HG03103 (cell line): ENCODE measurements around the gene EFCAB3.
"Not testable (repeated sequence)": the region's sequence is repeated elsewhere in the genome, so short reads cannot be mapped to it uniquely, and the experiment has no call there.

ENCODE experiments used
- ATAC-seq: cut with Tn5 transposase; IDR thresholded peaks from one replicate; pipeline ENCODE4 v1.9.1; 2021; ENCODE audit warnings: low read depth; ENCODE audit not compliant: unreplicated experiment

The EFCAB3 gene

DNA sequence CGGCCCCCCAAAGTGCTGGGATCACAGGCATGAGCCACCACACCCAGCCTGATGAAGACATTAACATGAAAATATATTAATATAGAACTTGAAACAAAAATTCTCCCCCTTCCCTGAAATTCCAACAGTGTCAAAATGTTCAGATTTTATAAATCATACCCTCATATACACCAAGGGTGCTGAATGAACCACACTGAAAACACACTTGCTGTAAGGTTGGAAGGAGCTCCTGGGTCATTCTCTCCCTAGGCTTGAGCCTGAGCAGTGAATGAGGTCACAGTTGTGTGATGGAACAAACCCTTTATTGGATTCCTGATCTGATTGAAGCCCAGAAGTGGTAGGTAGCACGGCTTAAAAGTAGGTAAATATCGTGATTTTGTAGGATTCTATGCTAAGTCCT is at the start of gene EFCAB3:
TSS of gene EFCAB3 (plus strand) at position 301 of the 400 bp plus-strand sequence. CDS start 2,427 bp downstream, outside the sequence.
- ATAC-seq = no peak

DNA sequence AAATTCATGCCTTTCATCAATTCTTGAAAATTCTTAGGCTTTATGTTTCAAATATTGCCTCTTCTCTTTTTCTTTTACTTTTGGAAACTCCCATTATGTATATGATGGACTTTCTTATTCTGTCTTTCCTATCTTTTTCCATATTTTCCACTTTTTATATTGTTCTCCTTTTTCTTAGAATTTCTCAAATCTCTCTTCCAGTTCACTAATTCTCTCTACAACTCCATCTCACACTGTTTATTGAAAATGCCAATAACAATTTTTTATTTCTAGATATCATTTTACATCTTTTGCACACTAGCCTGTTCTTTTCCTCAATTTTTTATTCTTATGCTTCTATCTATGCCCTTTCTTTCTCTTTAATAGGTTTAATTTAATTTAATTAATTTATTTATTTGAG is 43.8 kb upstream of the EFCAB3 start:
- no peak for ATAC-seq

DNA sequence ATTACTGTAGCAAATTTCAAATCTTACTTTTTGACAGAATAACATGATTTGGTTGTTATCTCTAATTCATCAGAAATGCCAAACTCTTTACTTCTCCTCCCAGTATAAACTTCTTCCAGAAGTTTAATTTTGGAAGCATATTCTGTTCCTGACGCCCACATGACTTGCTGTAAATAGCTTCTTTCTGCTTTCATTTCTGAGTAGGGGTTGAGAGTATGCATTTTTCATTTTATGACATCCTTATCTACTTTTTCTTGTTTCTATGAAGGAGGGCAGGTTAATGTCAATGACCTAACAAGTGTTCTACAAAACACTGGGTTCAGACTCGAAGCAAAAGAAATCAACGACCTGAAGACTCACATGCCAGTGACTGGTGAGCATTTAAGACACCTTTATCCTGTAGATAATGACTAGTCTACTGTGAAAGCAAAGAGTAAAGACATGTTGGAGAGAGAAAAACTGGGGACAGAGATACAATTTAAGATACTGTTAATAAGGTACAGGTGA is 36.5 kb upstream of the EFCAB3 start:
- ATAC-seq = no peak

DNA sequence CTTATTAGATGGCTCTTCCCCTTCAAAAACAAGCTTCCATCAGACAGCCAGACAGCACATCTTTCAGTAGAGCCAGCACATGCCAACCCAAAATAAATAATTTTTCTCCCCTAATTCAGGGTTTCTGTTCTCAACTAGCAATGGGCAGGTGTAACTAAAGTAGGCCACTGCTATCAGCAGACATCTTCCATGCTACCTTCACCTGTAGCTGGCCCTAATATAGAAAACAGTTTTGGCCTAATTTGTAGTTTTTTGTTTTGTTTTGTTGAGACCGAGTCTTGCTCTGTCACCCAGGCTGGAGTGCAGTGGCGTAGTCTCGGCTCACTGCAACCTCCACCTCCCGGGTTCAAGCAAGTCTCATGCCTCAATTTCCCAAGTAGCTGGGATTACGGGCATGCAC is 29.2 kb upstream of the EFCAB3 start:
- no peak for ATAC-seq

DNA sequence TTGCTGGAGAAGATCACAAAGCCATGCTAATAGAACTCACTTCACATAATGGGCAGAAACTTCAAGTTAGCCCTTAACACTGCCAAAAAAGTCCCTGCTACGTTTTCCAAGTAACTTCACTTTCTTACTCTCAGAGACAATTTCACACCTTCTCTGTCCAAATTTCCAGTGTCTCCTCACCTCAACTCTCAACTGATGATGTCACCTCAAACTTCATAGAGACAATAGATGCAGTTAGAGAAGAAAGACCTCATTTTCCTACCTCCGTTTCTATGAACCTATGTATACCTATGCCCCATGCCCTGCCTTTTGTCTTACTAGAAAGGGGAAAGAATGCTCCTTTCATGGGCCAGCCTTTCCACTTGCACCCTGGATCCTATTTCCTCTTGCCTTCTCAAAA is 14.2 kb upstream of the EFCAB3 start:
- ATAC-seq = no peak

DNA sequence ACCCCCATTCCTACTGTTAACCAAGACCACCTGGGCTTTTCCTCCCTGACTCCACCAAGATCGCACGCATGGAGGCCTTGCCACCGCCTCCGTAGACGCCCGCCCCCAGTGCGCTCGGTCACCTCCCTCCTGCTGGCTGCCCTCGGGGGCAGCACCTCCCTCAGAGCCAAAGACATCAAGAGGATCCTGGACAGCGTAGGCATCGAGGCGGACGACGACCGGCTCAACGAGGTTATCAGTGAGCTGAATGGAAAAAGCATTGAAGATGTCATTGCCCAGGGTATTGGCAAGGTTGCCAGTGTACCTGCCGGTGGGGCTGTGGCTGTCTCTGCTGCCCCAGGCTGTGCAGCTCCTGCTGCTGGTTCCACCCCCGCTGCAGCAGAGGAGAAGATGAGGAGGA is 1.2 kb downstream of the EFCAB3 start:
- ATAC-seq = no peak

DNA sequence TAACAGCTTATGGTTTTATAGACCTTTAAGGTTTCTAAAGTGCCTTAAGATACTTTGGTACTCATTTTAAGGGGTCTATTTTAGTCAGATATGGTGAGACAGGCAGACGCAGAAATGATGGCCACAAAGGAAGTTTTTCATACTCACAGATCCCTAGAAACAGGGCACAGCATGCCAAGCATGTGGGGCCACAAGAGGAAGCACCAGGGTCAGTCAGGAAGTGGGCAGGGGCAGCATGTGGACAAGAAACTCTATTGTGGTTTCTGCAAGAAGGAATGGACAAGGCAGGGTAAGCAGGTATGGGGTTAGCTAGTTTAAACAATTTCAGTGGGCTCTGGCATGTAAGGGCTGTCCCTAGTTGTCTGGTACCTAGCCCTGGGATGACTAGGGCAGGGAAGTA is 8.5 kb downstream of the EFCAB3 start:
- ATAC-seq = no peak

DNA sequence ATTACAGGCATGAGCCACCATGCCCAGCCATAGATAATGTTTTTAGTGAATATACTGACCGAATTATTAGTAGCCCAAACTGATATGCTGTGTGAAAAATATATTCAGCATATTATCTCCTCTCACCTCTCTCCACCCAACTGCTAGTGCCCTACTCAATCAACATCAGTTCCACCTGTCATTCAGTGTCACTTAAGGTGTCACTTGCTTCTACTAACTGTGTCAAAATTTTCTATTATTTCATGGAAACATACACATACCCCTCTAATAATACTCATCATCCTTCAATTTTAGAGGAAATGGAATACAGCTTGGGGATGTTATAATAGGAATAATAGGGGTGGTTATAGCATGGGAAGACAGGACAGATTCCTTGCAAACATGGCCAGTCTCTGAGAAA is 12.6 kb downstream of the EFCAB3 start:
- no peak for ATAC-seq

DNA sequence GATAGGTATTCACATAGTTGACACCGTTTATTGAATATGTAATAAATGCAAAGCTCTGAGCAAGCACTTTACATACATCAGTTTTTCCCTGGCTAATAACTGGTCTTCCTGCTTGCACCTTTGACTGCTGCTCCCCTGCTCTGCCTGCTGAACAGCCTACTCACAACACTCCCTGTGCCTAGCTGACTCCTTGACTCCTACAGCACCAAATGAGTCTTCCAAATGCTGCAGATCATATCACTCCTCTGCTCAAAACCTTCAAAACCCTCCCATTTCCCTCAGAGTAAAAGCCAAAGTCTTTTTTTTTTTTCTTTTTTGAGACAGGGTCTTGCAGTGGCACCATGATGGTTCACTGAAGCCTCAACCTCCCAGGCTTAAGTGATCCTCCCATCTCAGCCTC is 18.5 kb downstream of the EFCAB3 start:
- no peak for ATAC-seq

DNA sequence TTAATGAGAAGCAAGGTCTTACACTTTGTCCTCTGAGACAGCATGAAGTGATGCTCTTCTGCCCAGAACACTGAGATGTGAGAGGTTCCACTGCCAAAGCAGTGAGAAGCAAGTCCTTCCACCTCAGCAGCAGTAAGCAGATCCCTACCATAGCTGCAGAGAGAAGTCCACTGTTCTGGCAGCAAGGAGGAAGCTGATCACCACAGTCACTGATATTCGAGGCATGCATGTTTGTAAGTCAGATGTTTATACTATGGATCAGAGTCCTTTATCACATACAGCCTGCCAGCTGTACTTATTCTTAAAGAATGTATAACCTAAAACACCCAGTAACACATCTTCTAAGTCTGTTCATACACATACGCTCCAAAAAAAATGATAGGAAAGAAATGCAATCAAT is 25.1 kb downstream of the EFCAB3 start:
- ATAC-seq = no peak

DNA sequence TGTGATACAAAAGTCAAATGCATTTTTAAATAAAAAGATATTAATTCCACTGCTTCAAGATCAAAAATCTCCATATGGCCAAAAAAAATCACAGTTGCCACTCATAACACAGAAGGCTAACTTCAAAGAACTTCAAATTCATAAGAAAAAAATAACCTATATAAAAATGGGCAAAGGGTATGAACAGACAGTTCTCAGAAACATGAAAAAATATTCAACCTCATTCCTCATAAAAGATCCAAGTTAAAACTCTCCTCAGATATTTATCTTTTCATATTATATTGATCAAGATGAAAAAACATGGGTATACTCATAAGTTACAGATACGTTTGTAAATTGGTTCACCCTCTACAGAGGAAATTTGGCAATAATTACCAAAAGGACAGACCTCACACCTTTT is 32.7 kb downstream of the EFCAB3 start:
- ATAC-seq = not testable (repeated sequence)

DNA sequence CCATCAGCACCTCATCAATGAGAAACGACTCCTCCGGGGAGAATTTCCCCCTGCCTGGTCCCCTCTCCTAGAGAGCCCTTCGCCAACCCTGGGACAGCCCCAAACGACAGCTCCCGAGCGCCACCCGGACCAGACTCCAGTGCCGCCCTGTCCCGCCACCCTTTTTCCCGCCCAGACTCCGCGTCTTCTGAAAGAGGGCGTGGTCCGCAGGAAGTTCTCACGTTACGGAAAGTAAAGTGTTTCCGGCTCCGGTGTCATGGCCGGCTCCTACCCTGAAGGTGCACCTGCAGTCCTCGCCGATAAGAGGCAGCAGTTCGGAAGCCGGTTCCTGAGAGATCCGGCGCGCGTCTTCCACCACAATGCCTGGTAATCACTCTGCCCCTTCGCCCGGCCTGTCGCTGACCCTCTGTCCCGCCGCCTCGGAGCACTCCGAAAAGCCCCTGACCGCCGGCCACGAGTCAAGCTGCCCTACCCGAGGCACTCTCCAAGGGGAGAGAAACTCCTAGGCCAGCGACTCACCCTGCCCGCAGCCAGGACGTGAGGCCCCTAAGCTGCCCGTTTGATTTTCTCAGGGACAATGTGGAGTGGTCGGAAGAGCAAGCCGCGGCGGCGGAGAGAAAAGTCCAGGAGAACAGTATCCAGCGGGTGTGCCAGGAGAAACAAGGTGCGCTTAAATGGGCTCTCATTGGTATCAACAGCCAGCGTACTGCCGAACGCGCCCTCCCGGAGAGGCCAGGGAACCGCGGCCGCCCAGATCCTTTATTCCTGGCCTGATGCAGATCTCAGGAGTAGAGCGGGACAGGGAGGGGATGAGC is 43.5 kb downstream of the EFCAB3 start, which contains the start of gene METTL2A:
TSS of gene METTL2A (plus strand) at position 251 of the 815 bp plus-strand sequence. CDS start at position 257, 6 bp downstream.
- ATAC-seq = peak; percentile 91

DNA sequence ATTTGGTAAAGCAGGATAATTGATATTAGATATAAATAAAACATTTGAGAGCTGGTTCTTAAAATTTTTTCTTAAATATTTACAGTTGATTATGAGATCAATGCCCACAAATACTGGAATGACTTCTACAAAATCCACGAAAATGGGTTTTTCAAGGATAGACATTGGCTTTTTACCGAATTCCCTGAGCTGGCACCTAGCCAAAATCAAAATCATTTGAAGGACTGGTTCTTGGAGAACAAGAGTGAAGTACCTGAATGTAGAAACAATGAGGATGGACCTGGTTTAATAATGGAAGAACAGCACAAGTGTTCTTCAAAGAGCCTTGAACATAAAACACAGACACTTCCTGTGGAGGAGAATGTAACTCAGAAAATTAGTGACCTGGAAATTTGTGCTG is 45.9 kb downstream of the EFCAB3 start:
- ATAC-seq = not testable (repeated sequence)

DNA sequence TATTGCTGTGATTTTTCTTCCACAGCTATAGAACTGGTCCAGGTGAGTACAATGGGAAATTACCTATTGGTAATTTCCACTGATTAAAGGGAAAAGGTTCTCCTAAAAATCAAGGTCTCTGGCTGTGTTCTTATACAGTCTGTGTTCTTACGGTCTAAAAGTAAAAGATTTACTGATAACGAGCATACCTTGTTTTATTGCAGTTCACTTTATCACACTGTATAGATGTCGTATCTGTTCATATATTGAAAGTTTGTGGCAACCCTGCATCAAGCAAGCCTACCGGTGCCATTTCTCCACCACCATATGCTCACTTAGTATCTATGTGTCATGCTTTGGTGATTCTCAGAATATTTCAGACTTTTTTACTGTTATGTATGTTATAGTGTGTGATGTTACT is 54.9 kb downstream of the EFCAB3 start:
- not testable (repeated sequence) for ATAC-seq

DNA sequence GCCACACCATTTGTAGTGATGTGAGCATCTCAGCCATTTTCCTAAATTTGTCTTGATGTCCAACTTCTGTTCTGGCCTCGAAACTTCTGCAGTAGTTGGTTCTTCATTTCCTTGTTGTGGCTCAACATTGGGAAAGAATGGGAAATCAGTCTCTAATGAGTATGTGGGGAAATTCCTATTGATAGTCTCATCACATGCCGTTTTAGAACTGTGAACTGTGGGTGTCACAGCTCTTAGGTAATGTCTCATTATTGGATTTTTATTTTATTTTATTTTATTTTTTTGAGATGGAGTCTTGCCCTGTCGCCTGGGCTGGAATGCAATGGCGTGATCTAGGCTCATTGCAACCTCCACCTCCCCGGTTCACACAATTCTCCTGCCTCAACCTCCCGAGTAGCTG is 60.8 kb downstream of the EFCAB3 start:
- not testable (repeated sequence) for ATAC-seq

DNA sequence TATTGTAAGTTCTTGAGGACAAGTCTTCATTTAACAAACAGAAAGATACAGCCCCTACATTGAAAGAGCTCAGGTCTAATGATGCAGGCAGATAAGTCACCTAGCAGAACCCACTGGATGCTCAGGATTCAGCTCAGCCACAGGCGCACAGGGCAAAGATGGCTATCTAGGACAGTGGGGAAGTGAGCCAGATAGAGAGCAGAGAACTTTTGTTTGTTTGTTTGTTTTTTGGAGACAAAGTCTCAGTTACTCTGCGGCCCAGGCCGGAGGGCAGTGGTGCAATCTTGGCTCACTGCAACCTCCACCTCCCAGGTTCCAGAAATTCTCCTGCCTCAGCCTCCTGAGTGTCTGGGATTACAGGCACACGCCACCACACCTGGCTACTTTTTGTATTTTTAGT is 63.7 kb downstream of the EFCAB3 start:
- ATAC-seq = no peak

DNA sequence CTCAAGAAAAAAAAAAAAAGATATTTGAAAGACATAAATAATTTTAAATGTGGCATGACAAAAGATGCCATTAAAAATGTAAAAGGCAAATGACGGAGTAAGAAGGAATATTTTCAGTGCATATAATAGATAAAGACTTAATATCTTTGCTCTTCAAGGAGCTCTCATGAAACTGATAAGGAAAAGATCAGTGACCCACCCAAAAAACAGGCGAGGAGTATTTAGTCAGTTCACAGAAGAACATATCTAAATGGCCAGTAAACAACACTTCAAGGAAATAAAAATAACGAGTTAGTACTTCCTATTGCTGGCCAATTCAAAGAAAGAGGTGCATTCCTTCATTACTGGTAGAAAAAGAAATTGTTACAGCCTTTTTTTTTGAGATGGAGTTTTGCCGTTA is 65.4 kb downstream of the EFCAB3 start:
- ATAC-seq = not testable (repeated sequence)

DNA sequence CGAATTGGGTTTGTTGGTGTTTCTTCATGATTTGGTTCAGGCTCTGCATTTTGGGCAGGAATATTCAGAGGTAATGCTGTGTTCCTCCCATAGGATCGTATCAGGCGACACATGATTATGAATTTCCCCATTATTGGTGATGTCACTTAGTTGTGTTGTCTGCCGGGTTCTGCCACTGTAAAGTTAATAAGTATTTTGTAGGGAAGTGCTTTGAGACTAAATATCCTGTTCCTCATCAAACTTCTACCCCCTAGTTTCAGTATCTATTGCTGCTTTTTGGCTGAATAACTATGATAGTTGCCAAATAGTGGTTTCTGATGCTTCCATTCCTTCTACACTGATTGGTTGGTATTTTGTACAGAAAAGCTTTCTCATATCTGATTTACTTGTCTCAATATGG is 71.8 kb downstream of the EFCAB3 start:
- not testable (repeated sequence) for ATAC-seq

DNA sequence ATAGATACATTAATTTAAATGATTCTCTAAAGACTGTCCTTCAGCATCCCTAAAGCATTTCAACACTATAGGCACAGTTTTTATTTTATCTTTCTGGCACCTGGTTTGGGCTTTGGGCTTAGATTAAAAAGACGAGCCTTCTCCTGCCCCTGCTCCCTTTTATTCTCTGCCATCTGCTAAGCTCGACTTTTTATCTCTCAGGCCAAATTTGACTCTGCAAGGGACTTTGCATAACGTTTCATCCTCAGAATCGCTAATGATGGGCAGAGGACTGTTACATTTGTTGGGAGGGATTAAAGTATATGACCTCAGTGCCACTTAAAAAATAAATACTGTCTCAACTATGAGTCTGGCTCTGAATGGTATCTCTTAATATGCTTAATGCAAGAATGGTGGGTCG is 72.7 kb downstream of the EFCAB3 start:
- ATAC-seq = not testable (repeated sequence)

DNA sequence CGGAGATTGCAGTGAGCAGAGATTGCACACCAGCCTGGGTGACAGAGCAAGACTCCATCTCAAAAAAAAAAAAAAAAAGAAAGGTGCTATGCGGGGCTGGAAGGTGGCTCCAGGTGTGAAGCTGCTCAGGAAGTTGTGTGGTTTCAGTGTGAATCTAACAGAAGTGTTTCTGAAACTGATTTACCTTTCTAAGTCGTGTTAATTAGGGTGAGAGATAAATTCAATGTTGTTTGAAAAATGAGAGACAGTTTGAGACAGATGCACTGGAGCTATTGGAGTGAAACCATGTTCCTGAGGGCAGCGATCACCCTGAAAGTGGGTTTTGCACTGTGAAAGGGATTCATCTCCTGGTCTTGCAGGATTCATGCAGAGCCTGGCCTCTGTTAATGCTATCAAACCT is 73.3 kb downstream of the EFCAB3 start:
- peak; percentile 30 for ATAC-seq

DNA sequence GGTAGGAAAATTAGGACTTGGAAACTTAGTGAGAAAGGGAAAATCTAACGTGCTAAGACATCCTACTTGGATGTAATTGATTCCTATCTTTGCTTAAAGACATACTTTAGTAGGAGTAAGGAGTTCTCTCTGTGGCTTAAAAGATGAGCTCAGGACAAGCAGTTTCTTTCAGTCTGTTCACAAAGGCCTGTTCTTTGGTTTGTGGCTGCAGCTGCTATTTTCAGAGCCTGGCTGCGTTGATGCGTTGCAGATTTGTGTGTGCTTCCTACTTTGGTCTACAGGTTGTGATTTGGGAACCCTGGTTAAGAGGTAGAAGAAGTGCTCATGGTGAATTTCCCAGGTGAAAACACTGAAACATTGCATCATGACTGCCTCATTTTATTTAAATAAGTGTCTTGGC is 73.8 kb downstream of the EFCAB3 start:
- peak; percentile 57 for ATAC-seq

DNA sequence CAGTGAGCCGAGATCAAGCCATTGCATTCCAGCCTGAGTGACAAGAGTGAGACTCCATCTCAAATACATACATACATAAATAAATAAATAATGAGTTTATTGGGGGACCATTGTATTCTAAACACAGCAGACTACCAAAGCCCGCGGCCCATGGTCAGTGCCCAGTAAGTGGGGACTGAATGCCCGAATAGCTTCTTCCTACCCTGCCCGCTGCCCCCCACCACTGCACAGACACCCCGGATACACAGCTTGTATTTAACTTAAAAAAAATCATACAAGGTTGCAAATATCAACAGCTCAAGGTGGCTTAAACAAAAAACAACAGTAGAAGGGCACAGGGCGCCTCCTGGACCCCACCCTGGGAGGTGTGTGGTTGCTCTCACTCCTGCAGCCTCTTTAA is 75.7 kb downstream of the EFCAB3 start:
- no peak for ATAC-seq
